GM12891 (cell line): ENCODE data around the gene NDOR1.

Experiments used
- PAX5 ChIP-seq: IDR thresholded peaks from 2 replicates; pipeline ENCODE4 v1.6.1; 2011; ENCODE audit warnings: low read length, moderate library complexity, mild to moderate bottlenecking; ENCODE audit not compliant: insufficient read depth, severe bottlenecking
- POLR2A ChIP-seq: IDR thresholded peaks from 2 replicates; pipeline ENCODE4 v1.6.1; 2011; ENCODE audit warnings: low read depth, low read length, control low read depth
- POLR2AphosphoS5 ChIP-seq: IDR thresholded peaks from 2 replicates; pipeline ENCODE4 v1.6.1; 2011; ENCODE audit warnings: low read depth, low read length, control low read depth
- POU2F2 ChIP-seq: IDR thresholded peaks from 2 replicates; pipeline ENCODE4 v1.6.1; 2011; ENCODE audit warnings: low read depth, mild to moderate bottlenecking, control low read depth, low read length, moderate library complexity
- SPI1 ChIP-seq: IDR thresholded peaks from 2 replicates; pipeline ENCODE4 v1.6.1; 2011; ENCODE audit warnings: low read depth, low read length, control low read depth
- TAF1 ChIP-seq: IDR thresholded peaks from 2 replicates; pipeline ENCODE4 v1.6.1; 2011; ENCODE audit warnings: low read depth, low read length, control low read depth

DNA sequence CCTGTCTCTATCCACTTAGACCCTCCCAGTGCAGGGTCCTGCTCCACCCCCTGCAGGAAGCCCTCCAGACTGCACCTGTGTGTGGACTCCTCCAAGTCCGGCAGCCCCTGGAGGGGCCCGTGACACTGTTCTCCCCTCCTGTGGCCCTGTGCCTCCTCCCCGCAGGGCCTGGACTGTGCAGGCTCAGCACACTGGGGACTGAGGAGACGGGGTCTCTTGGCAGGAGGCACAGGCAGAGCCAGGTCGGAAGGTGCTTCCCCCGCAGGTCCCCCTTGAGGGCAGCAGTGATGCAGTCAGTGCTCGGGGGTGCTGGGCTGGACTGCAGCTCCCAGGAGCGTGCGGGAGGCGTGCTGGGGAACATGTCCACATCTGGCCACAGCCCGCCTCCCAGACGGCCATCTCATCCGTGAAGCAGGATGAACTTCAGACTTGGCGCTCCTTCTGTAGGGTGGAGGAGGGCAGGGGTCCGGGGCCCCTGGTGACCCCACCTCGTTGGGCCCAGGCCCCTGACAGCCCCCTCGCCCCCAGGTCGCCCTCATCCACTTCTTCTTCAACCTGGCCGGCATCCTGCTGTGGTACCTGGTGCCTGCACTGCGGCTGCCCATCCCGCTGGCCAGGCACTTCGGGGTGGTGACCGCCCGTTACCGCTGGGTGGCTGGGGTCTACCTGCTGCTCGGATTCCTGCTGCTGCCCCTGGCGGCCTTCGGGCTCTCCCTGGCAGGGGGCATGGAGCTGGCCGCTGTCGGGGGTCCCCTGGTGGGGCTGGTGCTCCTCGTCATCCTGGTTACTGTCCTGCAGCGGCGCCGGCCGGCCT is 30.1 kb downstream of the NDOR1 start:
- TF ChIP-seq TAF1: no peak
- no peak for TF ChIP-seq POLR2A
- no peak for TF ChIP-seq POLR2AphosphoS5
- TF ChIP-seq PAX5: no peak
- TF ChIP-seq SPI1: no peak
- no peak for TF ChIP-seq POU2F2
